Lower lobe of right lung (tissue), 2 donors: ENCODE measurements around the gene BBS12. TPM values are rescaled to one million over a fixed set of nuclear protein-coding genes. Genes with fewer than 3 reads are reported as not detected.

Source experiments
- ATAC-seq, 2 donors: fragments of 200-7000 bp; cut with Tn5 transposase; one replicate each; pipeline ENCODE4 v1.9.1; 2020 to 2022; ENCODE audit warnings: mild to moderate bottlenecking in 2 of 2, moderate library complexity in 2 of 2
- DNase-seq: peaks from one replicate; pipeline ENCODE4 v3.0.0-alpha.2; 2020
- H3K27ac ChIP-seq: fragments of 200-600 bp; one replicate; pipeline ENCODE4 v1.8.0; 2022
- H3K27me3 ChIP-seq: fragments of 200-600 bp; one replicate; pipeline ENCODE4 v1.8.0; 2022; ENCODE audit warnings: low read depth
- H3K36me3 ChIP-seq: fragments of 200-600 bp; one replicate; pipeline ENCODE4 v1.8.0; 2022; ENCODE audit warnings: mild to moderate bottlenecking
- H3K4me1 ChIP-seq: fragments of 200-600 bp; one replicate; pipeline ENCODE4 v1.8.0; 2022
- H3K4me3 ChIP-seq: fragments of 200-600 bp; one replicate; pipeline ENCODE4 v1.8.0; 2022; ENCODE audit warnings: mild to moderate bottlenecking
- H3K9me3 ChIP-seq: fragments of 200-600 bp; one replicate; pipeline ENCODE4 v1.8.0; 2022
- intact Hi-C: fragments of 100-400 bp; cut with DNase I; formaldehyde crosslinking; loops from one replicate; pipeline ENCODE4 v1.11.0; 2022
- total RNA-seq: library from RNA; stranded (reverse); fragmentation: NEBNext Ultra II Directional; extraction: Animal tissue kit (Norgen Biotek cat#: 25700); gene quantifications from one replicate; pipeline ENCODE4 v1.2.1, GENCODE V29; 2021
- TF ChIP-seq, protein P1 (sequence below): fragments of 200-600 bp; IDR thresholded peaks from one replicate; pipeline ENCODE4 v1.8.0; 2022; ENCODE audit warnings: antibody characterized with exemption, mild to moderate bottlenecking
- donor health status: DM: no; HTN: yes; CAD: no; lungs with severe emphysema.

BBS12 gene
- total RNA-seq, 1 donor from 2014 or later: 3.9 TPM

DNA sequence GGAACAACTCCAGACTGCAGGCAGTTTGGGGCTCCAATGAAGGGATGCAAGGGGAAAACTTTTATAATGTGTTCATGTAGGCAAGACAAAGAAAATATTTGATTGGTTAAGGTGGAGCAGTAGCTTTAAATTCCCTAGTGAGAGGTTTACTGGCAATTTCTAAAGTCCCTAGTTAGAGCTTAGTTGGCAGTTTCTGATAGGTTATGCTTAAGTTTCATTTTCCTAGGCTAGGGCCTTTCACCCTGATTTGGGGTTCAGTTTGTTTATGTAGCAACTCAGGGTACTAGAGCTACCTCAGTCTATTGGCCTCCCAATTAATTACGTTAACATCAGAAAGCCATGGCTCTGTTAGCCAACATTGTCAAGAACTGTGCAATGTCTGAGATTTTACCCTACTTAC is 14.6 kb downstream of the BBS12 start:
- no peaks in the 10 kb centered on the region for H3K4me1 ChIP-seq
- H3K36me3 ChIP-seq: peaks cover 7% of the 10 kb centered on the region
- intact Hi-C loops: no loop called here
- DNase-seq (no peak), ATAC-seq (no peak)
- no peak overlapping the region for H3K4me3 ChIP-seq
- H3K9me3 ChIP-seq: no peaks in the 10 kb centered on the region
- TF ChIP-seq, protein P1, sequence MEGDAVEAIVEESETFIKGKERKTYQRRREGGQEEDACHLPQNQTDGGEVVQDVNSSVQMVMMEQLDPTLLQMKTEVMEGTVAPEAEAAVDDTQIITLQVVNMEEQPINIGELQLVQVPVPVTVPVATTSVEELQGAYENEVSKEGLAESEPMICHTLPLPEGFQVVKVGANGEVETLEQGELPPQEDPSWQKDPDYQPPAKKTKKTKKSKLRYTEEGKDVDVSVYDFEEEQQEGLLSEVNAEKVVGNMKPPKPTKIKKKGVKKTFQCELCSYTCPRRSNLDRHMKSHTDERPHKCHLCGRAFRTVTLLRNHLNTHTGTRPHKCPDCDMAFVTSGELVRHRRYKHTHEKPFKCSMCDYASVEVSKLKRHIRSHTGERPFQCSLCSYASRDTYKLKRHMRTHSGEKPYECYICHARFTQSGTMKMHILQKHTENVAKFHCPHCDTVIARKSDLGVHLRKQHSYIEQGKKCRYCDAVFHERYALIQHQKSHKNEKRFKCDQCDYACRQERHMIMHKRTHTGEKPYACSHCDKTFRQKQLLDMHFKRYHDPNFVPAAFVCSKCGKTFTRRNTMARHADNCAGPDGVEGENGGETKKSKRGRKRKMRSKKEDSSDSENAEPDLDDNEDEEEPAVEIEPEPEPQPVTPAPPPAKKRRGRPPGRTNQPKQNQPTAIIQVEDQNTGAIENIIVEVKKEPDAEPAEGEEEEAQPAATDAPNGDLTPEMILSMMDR: no peak
- H3K27ac ChIP-seq: no peak overlapping the region
- H3K27me3 ChIP-seq: peaks cover 9% of the 10 kb centered on the region

DNA sequence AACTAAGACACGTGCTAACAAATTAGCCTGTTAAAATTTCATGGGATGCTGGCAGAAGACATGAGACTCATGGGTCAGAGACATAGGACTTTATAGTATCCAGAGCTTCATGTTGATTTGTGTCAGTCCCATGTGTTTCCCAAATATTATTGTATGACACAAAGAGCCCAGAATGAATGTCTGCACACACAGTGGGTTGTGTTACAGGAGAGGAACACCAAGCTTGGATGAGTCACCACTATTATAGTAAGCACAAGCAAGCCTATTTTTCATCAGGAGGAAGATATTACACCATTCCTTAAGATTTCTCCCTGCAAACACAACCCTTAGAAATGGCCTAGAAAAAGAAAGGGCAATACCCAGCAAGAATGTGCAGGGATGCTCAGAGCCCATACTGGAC is 15.4 kb downstream of the BBS12 start:
- H3K36me3 ChIP-seq: no peaks in the 10 kb centered on the region
- no peak for ATAC-seq

DNA sequence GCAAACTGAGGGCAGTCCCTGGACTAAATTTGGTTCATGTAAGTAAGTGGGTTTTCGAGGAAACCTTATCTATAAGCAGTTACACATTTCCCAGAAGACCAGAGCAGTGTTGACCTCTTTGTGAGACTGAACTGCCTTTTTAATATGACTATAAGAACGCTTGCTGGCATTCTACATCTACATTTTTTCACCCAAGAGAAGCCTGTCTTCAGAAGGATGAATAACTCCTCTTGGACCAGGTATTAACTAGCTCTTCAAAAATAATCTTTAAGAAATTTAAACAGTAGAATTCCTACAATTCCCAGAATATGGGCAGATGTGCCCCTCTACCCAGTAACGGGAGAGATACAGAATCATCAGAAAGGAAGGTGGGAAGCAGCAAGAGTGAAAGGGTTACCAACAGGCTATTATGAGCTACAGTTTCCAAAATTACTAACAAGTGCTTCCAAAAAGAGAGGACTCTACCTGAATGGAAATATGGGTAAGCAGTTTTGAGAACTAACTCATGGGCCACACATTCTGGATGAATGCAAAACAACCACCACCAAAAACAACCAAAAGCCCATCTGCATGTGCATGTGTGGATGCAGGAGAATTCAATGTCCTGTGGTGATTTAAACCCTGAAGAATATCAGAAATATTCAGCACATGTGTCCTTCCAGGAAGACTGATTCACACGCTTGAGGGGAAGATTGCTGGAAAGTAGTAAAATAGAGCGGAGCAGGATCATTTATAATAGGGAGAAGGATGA is 17.4 kb downstream of the BBS12 start:
- Histone ChIP-seq H3K27ac (no peak overlapping the region), H3K27me3 (peaks cover 9% of the 10 kb centered on the region), H3K36me3 (no peaks in the 10 kb centered on the region), H3K9me3 (no peaks in the 10 kb centered on the region), H3K4me3 (no peak overlapping the region), H3K4me1 (no peaks in the 10 kb centered on the region)
- no peak for ATAC-seq
- TF ChIP-seq, protein P1: no peak
- intact Hi-C loops: no loop called here
- no peak for DNase-seq

More for the DNA sequence above, 15.4 kb downstream of the BBS12 start:
- Histone ChIP-seq H3K27me3 (peaks cover 9% of the 10 kb centered on the region), H3K27ac (no peak overlapping the region), H3K4me3 (no peak overlapping the region), H3K9me3 (no peaks in the 10 kb centered on the region), H3K4me1 (no peaks in the 10 kb centered on the region)
- intact Hi-C loops: no loop called here
- no peak for DNase-seq
- TF ChIP-seq, protein P1: no peak

DNA sequence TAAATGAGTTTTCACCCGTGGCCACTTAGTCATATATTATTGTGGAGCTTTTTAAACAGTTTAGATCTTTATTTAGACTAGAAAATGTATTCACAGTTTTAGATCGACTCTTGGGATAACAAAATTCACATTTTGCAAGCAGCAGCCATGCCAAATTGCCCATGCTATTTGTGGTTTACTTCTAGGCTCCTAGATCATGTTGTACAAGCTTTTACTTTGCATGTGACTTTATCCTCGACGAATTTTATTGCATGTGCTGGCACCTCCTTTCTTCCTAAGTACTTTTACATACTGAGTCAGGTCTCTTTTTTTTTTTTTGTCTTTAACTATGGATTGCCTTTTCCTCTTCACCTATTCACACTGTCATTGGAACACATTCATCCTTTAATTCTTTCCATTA is 23.2 kb downstream of the BBS12 start:
- ATAC-seq (no peak), DNase-seq (no peak)
- TF ChIP-seq, protein P1: no peak
- Histone ChIP-seq H3K27me3 (no peaks in the 10 kb centered on the region), H3K4me1 (no peaks in the 10 kb centered on the region), H3K4me3 (no peak overlapping the region), H3K9me3 (no peaks in the 10 kb centered on the region), H3K36me3 (no peaks in the 10 kb centered on the region), H3K27ac (no peak overlapping the region)
- intact Hi-C loops: no loop called here

DNA sequence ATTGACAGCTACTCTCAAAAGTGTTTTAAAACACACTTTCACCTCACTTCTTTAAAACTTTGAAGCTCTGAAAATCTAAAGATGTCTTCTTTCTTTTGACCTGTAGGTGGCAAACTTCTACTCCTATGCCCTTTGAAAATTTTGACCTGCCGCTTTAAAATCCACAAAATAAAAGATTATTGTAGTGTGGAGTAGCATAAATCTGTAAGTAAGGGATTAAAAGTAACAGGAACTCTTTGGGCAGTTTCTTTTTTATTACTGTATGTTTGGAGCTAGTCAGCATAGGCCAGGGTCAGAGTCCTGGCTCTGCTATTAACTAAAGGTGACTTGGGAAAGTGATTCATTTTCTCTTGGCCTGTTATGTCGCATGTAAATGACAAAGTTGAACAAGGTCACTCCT is 25.5 kb downstream of the BBS12 start:
- Histone ChIP-seq H3K27me3 (no peaks in the 10 kb centered on the region), H3K4me3 (no peak overlapping the region), H3K27ac (no peak overlapping the region), H3K9me3 (no peaks in the 10 kb centered on the region), H3K4me1 (peaks cover 5% of the 10 kb centered on the region), H3K36me3 (no peaks in the 10 kb centered on the region)
- ATAC-seq: peak in 1 of 2 donors; percentile 45
- TF ChIP-seq, protein P1: peak; percentile 72
- intact Hi-C loops: no loop called here
- no peak for DNase-seq
